SK-N-SH treated with all-trans-retinoic acid at 6 μM for 48 hours (cell line): Measurements from ENCODE around the gene TK1.

Source experiments
- ARNTL ChIP-seq: fragments of 450-650 bp; formaldehyde crosslinking; IDR thresholded peaks from 2 replicates; pipeline ENCODE4 v1.5.0; 2020; ENCODE audit warnings: low read depth, mild to moderate bottlenecking, moderate library complexity, borderline replicate concordance
- ESRRG ChIP-seq: fragments of 250-450 bp; sonication (Bioruptor Pico); IDR thresholded peaks from 2 replicates; pipeline ENCODE4 v1.6.1; 2021; ENCODE audit warnings: mild to moderate bottlenecking
- GLIS3 ChIP-seq: fragments of 250-450 bp; sonication (Bioruptor Pico); IDR thresholded peaks from 2 replicates; pipeline ENCODE4 v1.5.0; 2020; ENCODE audit warnings: mild to moderate bottlenecking, moderate library complexity
- ISL1 ChIP-seq: fragments of 250-450 bp; sonication (Bioruptor Pico); IDR thresholded peaks from 2 replicates; pipeline ENCODE4 v2.1.2; 2022; ENCODE audit warnings: mild to moderate bottlenecking, moderate library complexity
- SNAI2 ChIP-seq: fragments of 250-450 bp; sonication (Bioruptor Pico); IDR thresholded peaks from 2 replicates; pipeline ENCODE4 v1.5.0; 2020; ENCODE audit warnings: mild to moderate bottlenecking, moderate library complexity
- TOX ChIP-seq: fragments of 250-450 bp; sonication (Bioruptor Pico); IDR thresholded peaks from 2 replicates; pipeline ENCODE4 v1.8.0; 2021; ENCODE audit warnings: mild to moderate bottlenecking, moderate library complexity, borderline replicate concordance
- TSHZ2 ChIP-seq: fragments of 250-450 bp; sonication (Bioruptor Pico); IDR thresholded peaks from 2 replicates; pipeline ENCODE4 v1.5.0; 2020; ENCODE audit warnings: mild to moderate bottlenecking, moderate library complexity
- ZFP3 ChIP-seq: fragments of 250-450 bp; sonication (Bioruptor Pico); IDR thresholded peaks from 2 replicates; pipeline ENCODE4 v1.5.0; 2020; ENCODE audit warnings: mild to moderate bottlenecking, moderate library complexity
- ZFP30 ChIP-seq: fragments of 450-650 bp; formaldehyde crosslinking; IDR thresholded peaks from 2 replicates; pipeline ENCODE4 v1.5.0; 2022; ENCODE audit warnings: mild to moderate bottlenecking, moderate library complexity
- TF ChIP-seq, protein P1 (sequence below): fragments of 250-450 bp; sonication (Bioruptor Pico); IDR thresholded peaks from 2 replicates; pipeline ENCODE4 v1.8.0; 2021; ENCODE audit warnings: low read depth, mild to moderate bottlenecking, moderate library complexity, borderline replicate concordance
- TF ChIP-seq, protein P2 (sequence below): fragments of 250-450 bp; sonication (Bioruptor Pico); IDR thresholded peaks from 2 replicates; pipeline ENCODE4 v1.8.0; 2020; ENCODE audit warnings: mild to moderate bottlenecking, moderate library complexity, borderline replicate concordance
- TF ChIP-seq, protein P3 (sequence below): fragments of 250-450 bp; sonication (Bioruptor Pico); IDR thresholded peaks from 2 replicates; pipeline ENCODE4 v1.5.1; 2021; ENCODE audit warnings: mild to moderate bottlenecking, moderate library complexity

- TF ChIP-seq, protein P1, sequence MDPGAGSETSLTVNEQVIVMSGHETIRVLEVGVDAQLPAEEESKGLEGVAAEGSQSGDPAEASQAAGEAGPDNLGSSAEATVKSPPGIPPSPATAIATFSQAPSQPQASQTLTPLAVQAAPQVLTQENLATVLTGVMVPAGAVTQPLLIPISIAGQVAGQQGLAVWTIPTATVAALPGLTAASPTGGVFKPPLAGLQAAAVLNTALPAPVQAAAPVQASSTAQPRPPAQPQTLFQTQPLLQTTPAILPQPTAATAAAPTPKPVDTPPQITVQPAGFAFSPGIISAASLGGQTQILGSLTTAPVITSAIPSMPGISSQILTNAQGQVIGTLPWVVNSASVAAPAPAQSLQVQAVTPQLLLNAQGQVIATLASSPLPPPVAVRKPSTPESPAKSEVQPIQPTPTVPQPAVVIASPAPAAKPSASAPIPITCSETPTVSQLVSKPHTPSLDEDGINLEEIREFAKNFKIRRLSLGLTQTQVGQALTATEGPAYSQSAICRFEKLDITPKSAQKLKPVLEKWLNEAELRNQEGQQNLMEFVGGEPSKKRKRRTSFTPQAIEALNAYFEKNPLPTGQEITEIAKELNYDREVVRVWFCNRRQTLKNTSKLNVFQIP (CRISPR knock-in tag): no peak
- no peak for TF ChIP-seq ISL1 (CRISPR knock-in tag)
- TF ChIP-seq GLIS3: no peak
- no peak for TF ChIP-seq TOX (CRISPR knock-in tag)
- TF ChIP-seq, protein P2, sequence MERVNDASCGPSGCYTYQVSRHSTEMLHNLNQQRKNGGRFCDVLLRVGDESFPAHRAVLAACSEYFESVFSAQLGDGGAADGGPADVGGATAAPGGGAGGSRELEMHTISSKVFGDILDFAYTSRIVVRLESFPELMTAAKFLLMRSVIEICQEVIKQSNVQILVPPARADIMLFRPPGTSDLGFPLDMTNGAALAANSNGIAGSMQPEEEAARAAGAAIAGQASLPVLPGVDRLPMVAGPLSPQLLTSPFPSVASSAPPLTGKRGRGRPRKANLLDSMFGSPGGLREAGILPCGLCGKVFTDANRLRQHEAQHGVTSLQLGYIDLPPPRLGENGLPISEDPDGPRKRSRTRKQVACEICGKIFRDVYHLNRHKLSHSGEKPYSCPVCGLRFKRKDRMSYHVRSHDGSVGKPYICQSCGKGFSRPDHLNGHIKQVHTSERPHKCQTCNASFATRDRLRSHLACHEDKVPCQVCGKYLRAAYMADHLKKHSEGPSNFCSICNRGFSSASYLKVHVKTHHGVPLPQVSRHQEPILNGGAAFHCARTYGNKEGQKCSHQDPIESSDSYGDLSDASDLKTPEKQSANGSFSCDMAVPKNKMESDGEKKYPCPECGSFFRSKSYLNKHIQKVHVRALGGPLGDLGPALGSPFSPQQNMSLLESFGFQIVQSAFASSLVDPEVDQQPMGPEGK (CRISPR knock-in tag): no peak
- TF ChIP-seq TSHZ2: no peak
- TF ChIP-seq ARNTL: no peak
- TF ChIP-seq, protein P3, sequence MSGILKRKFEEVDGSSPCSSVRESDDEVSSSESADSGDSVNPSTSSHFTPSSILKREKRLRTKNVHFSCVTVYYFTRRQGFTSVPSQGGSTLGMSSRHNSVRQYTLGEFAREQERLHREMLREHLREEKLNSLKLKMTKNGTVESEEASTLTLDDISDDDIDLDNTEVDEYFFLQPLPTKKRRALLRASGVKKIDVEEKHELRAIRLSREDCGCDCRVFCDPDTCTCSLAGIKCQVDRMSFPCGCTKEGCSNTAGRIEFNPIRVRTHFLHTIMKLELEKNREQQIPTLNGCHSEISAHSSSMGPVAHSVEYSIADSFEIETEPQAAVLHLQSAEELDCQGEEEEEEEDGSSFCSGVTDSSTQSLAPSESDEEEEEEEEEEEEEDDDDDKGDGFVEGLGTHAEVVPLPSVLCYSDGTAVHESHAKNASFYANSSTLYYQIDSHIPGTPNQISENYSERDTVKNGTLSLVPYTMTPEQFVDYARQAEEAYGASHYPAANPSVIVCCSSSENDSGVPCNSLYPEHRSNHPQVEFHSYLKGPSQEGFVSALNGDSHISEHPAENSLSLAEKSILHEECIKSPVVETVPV (CRISPR knock-in tag): no peak
- TF ChIP-seq ESRRG (CRISPR knock-in tag): no peak
- TF ChIP-seq ZFP30: no peak
- no peak for TF ChIP-seq ZFP3 (CRISPR knock-in tag)
- no peak for TF ChIP-seq SNAI2 (CRISPR knock-in tag)
These were observed 52.6 kb downstream of the TK1 start for GRCh38 chr17:78133971-78134898.
